Naive thymus-derived CD8-positive, alpha-beta T cell (primary cell): Measurements from ENCODE around the gene RAMP2. TPM values are rescaled to one million over a fixed set of nuclear protein-coding genes. Genes with fewer than 3 reads are reported as not detected.
A peak's percentile ranks its signal among the peaks of the same experiment; 100 is the strongest.

Experiments used
- ATAC-seq, 2 donors: fragments of 150-1000 bp; cut with Tn5 transposase in 1 of 2; sonication (Bioruptor Pico), chemical (Tn5 transposase) in 1 of 2; 1 replicate in 1 of 2; 2 replicates in 1 of 2; pipeline ENCODE4 v1.10.0; 2021; ENCODE audit warnings: mild to moderate bottlenecking in 2 of 2, moderate library complexity in 2 of 2
- POLR2A ChIA-PET: fragments of 350-600 bp; sonication (Branson Sonifier 250); formaldehyde crosslinking; loops from one replicate; lab custom pipeline; 2021; ENCODE audit warnings: antibody characterized with exemption; lab: Charles Lee
- DNase-seq, 10 donors: peaks; one replicate each; pipeline versions ENCODE4 v3.0.0 to v3.0.0-alpha.2; 2020 to 2022
- H3K27ac Mint-ChIP-seq, 10 donors: one replicate each; pipeline ENCODE4 v1.8.0; 2020 to 2022; ENCODE audit warnings: mild to moderate bottlenecking in 10 of 10, mixed read lengths in 10 of 10, moderate library complexity in 4 of 10, inconsistent platforms in 1 of 10
- H3K27me3 Mint-ChIP-seq, 5 donors: one replicate each; pipeline ENCODE4 v1.8.0; 2021 to 2022; ENCODE audit warnings: mixed read lengths in 5 of 5
- H3K36me3 Mint-ChIP-seq, 3 donors: one replicate each; pipeline ENCODE4 v1.8.0; 2020 to 2022; ENCODE audit warnings: mixed read lengths in 3 of 3, mild to moderate bottlenecking in 2 of 3, inconsistent platforms in 1 of 3
- H3K4me1 Mint-ChIP-seq, 4 donors: one replicate each; pipeline ENCODE4 v1.8.0; 2021 to 2022; ENCODE audit warnings: mixed read lengths in 4 of 4
- H3K4me3 Mint-ChIP-seq, 10 donors: one replicate each; pipeline ENCODE4 v1.8.0; 2020 to 2022; ENCODE audit warnings: mild to moderate bottlenecking in 10 of 10, mixed read lengths in 10 of 10, moderate library complexity in 6 of 10, inconsistent platforms in 1 of 10
- H3K9me3 Mint-ChIP-seq, 9 donors: one replicate each; pipeline ENCODE4 v1.8.0; 2020 to 2022; ENCODE audit warnings: mixed read lengths in 9 of 9, mild to moderate bottlenecking in 3 of 9, inconsistent platforms in 1 of 9, moderate library complexity in 1 of 9
- polyA plus RNA-seq, 3 donors: library from polyadenylated mRNA; unstranded; fragments of 300-500 nt; fragmentation: Illumina TruSeq; gene quantifications; one replicate each; pipeline ENCODE4 v1.2.3, GENCODE V29; 2021
- total RNA-seq, 8 experiments: library from RNA in 2 of 8; stranded (reverse) in 2 of 8; gene quantifications; one replicate each; pipeline ENCODE4 v1.2.3 and lab custom pipeline; 2021 to 2026

Gene RAMP2
- total and polyA plus RNA-seq, 5 experiments from 2014 or later, result not detected

GRCh38 chr17:42773290-42774035 lies 12.4 kb downstream of the RAMP2 start, which contains the start of gene VPS25:
Gene VPS25, plus strand, starts transcription at chr17:42773449. Its CDS starts 27 bp downstream, at chr17:42773476.
- peaks cover 4 to 35% (median 8%) of the 10 kb centered on the region in 3 donors for H3K36me3 Mint-ChIP-seq

DNA sequence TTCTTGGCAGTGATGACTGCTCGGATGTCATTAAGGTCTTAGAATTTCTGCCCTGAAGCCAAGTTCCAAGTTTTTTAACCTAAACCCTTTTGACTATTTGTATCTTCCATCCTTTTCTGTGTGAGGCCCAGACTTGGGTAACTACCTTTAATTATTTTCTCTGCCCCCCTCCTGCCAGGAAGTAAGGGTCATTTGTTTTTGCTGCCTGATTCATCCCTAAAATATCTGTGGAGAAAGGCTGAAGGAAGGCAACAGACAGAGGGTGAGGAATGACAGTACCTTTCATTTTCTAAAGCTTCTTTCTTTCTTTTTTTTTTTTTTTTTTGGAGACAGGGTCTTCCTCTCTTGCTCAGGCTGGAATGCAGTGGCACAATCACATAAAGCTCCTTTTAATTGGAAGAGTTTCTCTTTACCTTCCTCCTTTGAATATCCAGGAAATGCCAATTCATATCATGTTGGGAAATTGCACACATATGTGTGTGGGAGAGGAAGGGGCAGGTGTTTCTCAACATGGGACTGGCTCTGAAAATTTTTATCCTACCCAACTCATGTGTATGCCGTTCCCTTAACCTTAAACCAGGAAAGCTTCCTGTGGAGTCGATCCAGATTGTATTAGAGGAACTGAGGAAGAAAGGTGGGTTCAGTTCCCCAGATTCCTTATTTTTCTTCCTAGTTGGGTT lies 13.2 kb downstream of the RAMP2 start:
- H3K9me3 Mint-ChIP-seq, result no peaks in the 10 kb centered on the region
- ATAC-seq (no peak), DNase-seq (no peak)
- H3K4me3 Mint-ChIP-seq, result peak overlapping the region; percentile 97 to 100 (median 99)
- peak overlapping the region; percentile 97 to 100 (median 99) for H3K27ac Mint-ChIP-seq
- POLR2A ChIA-PET, result interaction anchor here (0.6 to 2.5 kb wide), 20 partner anchors 8 to 624 kb away, joined by 3 to 13 read pairs (median 6); partner anchors contain the start of genes BECN1, CNTD1, COA3 and EZH1
- peaks cover 0 to 2% (median 0%) of the 10 kb centered on the region in 5 donors for H3K27me3 Mint-ChIP-seq
- H3K36me3 Mint-ChIP-seq, result peaks cover 4 to 41% (median 16%) of the 10 kb centered on the region in 3 donors
- H3K4me1 Mint-ChIP-seq, result peaks cover 19 to 25% (median 23%) of the 10 kb centered on the region in 4 donors

More at GRCh38 chr17:42773290-42774035, 12.4 kb downstream of the RAMP2 start, which contains the start of gene VPS25:
- H3K27ac Mint-ChIP-seq, result peak within 1 kb of the TSS; percentile 97 to 100 (median 99)
- peak; percentile 56 to 87 (median 72) for DNase-seq
- POLR2A ChIA-PET, result interaction anchor here (0.5 to 2.5 kb wide), 23 partner anchors 9 to 1412 kb away, joined by 3 to 13 read pairs (median 5); partner anchors contain the start of genes BECN1, CNTD1, COA3 and EZH1
- no peaks in the 10 kb centered on the region for H3K9me3 Mint-ChIP-seq
- H3K27me3 Mint-ChIP-seq, result peaks cover 0 to 4% (median 2%) of the 10 kb centered on the region in 5 donors
- H3K4me1 Mint-ChIP-seq, result peaks cover 18 to 24% (median 23%) of the 10 kb centered on the region in 4 donors
- ATAC-seq, result peak; percentile 97 to 98
- peak within 1 kb of the TSS; percentile 97 to 100 (median 99) for H3K4me3 Mint-ChIP-seq

GRCh38 chr17:42775534-42776098 lies 14.6 kb downstream of the RAMP2 start:
- DNase-seq (no peak), ATAC-seq (no peak)
- POLR2A ChIA-PET, result interaction anchor here (0.6 kb wide), 1 partner anchor 182 kb away, joined by 4 read pairs; no protein-coding TSS in a partner anchor
- H3K36me3 Mint-ChIP-seq, result peaks cover 4 to 49% (median 22%) of the 10 kb centered on the region in 3 donors
- peak overlapping the region in 4 of 10 donors; percentile 20 to 63 (median 42) for H3K27ac Mint-ChIP-seq
- peaks cover 0 to 8% (median 0%) of the 10 kb centered on the region in 5 donors for H3K27me3 Mint-ChIP-seq
- peak overlapping the region in 3 of 10 donors; percentile 7 to 66 (median 22) for H3K4me3 Mint-ChIP-seq
- H3K9me3 Mint-ChIP-seq, result no peaks in the 10 kb centered on the region
- peaks cover 21 to 35% (median 29%) of the 10 kb centered on the region in 4 donors for H3K4me1 Mint-ChIP-seq

- peaks cover 12 to 29% (median 22%) of the 10 kb centered on the region in 5 donors for H3K27me3 Mint-ChIP-seq
- peaks cover 21 to 43% (median 28%) of the 10 kb centered on the region in 4 donors for H3K4me1 Mint-ChIP-seq
- POLR2A ChIA-PET, result interaction anchor here (0.7 kb wide), 1 partner anchor 213 kb away, joined by 3 read pairs; no protein-coding TSS in a partner anchor
- H3K4me3 Mint-ChIP-seq, result no peak overlapping the region
- H3K36me3 Mint-ChIP-seq, result peaks cover 3 to 49% (median 22%) of the 10 kb centered on the region in 3 donors
- H3K27ac Mint-ChIP-seq, result no peak overlapping the region
- no peak for DNase-seq
- H3K9me3 Mint-ChIP-seq, result no peaks in the 10 kb centered on the region
- ATAC-seq, result no peak
Measured at GRCh38 chr17:42778570-42778969, 17.5 kb downstream of the RAMP2 start.

- DNase-seq (no peak), ATAC-seq (no peak)
- Mint-ChIP-seq H3K9me3 (no peaks in the 10 kb centered on the region), H3K27me3 (peaks cover 16 to 37% (median 29%) of the 10 kb centered on the region in 5 donors), H3K27ac (no peak overlapping the region), H3K4me1 (peaks cover 18 to 41% (median 26%) of the 10 kb centered on the region in 4 donors), H3K36me3 (peaks cover 0 to 49% (median 22%) of the 10 kb centered on the region in 3 donors), H3K4me3 (peak overlapping the region in 7 of 10 donors; percentile 20 to 66 (median 42))
- POLR2A ChIA-PET, result interaction anchor here (0.6 to 0.7 kb wide), 2 partner anchors 45 to 1598 kb away, joined by 3 read pairs; partner anchors contain the start of gene BECN1
Measured at GRCh38 chr17:42779304-42779935, 18.4 kb downstream of the RAMP2 start.

DNA sequence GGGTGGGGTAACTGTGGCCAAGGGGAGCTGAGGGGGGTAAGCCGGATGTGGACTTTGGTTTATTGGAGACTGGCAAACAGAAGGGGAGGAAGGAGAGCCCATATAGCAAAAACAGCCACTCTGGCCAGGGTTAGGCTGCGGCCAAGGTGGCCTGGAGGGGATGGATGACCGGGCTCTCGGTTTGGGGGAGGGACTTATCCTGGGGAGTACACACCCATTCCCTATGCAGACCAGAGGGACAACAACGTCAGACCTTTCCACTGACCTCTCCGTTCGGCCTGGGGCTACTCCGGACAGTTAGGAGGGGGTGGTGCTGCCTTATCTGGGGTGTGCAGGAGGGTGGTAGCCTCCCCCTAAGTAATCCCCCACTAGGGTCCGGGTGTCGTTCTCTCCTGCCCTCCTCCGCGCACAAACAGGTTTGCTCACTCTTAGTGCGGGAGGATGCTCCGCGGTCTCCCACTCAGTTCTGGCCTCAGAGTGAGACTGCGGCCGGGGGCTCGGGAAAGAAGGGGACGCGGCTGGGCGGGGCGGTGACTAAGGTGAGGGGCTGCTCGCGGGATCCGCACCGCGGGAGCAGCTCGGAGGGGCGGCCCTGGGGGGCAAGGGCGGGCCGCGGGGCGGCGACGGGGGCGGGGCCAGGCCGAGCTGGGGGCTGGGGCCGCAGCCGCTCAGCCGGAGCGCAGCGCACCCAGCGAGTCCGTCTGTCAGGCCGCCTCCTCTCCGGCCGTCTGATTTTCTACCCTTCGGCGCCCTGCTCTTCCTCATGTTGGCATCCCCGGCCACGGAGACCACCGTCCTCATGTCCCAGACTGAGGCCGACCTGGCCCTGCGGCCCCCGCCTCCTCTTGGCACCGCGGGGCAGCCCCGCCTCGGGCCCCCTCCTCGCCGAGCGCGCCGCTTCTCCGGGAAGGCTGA lies 19.2 kb downstream of the RAMP2 start, which contains the start of gene WNK4:
WNK4 (plus strand) TSS at position 675 of the 915 bp plus-strand sequence; CDS start at position 764, 89 bp downstream.
- Mint-ChIP-seq H3K36me3 (peaks cover 0 to 45% (median 22%) of the 10 kb centered on the region in 3 donors), H3K9me3 (no peaks in the 10 kb centered on the region), H3K27ac (peak within 1 kb of the TSS in 2 of 10 donors; percentile 24 to 57), H3K4me3 (peak within 1 kb of the TSS; percentile 6 to 71 (median 44)), H3K4me1 (peaks cover 22 to 48% (median 32%) of the 10 kb centered on the region in 4 donors), H3K27me3 (peaks cover 21 to 45% (median 35%) of the 10 kb centered on the region in 5 donors)
- peak; percentile 46 to 56 for ATAC-seq
- POLR2A ChIA-PET, result interaction anchor here (0.5 to 1.0 kb wide), 5 partner anchors 44 to 1597 kb away, joined by 3 read pairs; partner anchors contain the start of gene BECN1
- DNase-seq, result peak in 1 of 10 donors; percentile 13

- POLR2A ChIA-PET, result interaction anchor here (0.5 to 1.2 kb wide), 6 partner anchors 8 to 580 kb away, joined by 3 to 5 read pairs (median 3); partner anchors contain the start of genes CNTD1, COA3 and VPS25
- peaks cover 27 to 56% (median 37%) of the 10 kb centered on the region in 4 donors for H3K4me1 Mint-ChIP-seq
- H3K4me3 Mint-ChIP-seq, result peak overlapping the region in 9 of 10 donors; percentile 7 to 71 (median 46)
- H3K27me3 Mint-ChIP-seq, result peaks cover 27 to 53% (median 42%) of the 10 kb centered on the region in 5 donors
- H3K9me3 Mint-ChIP-seq, result no peaks in the 10 kb centered on the region
- ATAC-seq, result peak in 1 of 2 donors; percentile 32
- peaks cover 0 to 36% (median 23%) of the 10 kb centered on the region in 3 donors for H3K36me3 Mint-ChIP-seq
- H3K27ac Mint-ChIP-seq, result peak overlapping the region in 2 of 10 donors; percentile 24 to 57
- DNase-seq, result no peak
Measured at GRCh38 chr17:42780851-42781638, 20.0 kb downstream of the RAMP2 start.

GRCh38 chr17:42781639-42782165 lies 20.7 kb downstream of the RAMP2 start:
- Mint-ChIP-seq H3K4me1 (peaks cover 27 to 56% (median 37%) of the 10 kb centered on the region in 4 donors), H3K9me3 (no peaks in the 10 kb centered on the region), H3K27me3 (peaks cover 28 to 59% (median 43%) of the 10 kb centered on the region in 5 donors), H3K4me3 (peak overlapping the region in 6 of 10 donors; percentile 10 to 71 (median 48)), H3K36me3 (peaks cover 0 to 30% (median 24%) of the 10 kb centered on the region in 3 donors), H3K27ac (no peak overlapping the region)
- no peak for ATAC-seq
- POLR2A ChIA-PET, result interaction anchor here (0.6 to 1.2 kb wide), 3 partner anchors 8 to 48 kb away, joined by 3 to 5 read pairs (median 4); partner anchors contain the start of genes CNTD1, COA3 and VPS25
- no peak for DNase-seq
